Naive B cell (primary cell): ENCODE results near the gene AGXT2. TPM values are rescaled to one million over a fixed set of nuclear protein-coding genes. Genes with fewer than 3 reads are reported as not detected.
A peak's percentile ranks its signal among the peaks of the same experiment; 100 is the strongest.

Experiments used
- ATAC-seq, 2 donors: fragments of 150-1000 bp; cut with Tn5 transposase; 2 replicates each; pipeline ENCODE4 v1.10.0; 2021; ENCODE audit warnings: low read depth in 2 of 2, mild to moderate bottlenecking in 2 of 2, moderate library complexity in 2 of 2
- DNase-seq: peaks from one replicate; pipeline ENCODE4 v3.0.0; 2022
- H3K27ac Mint-ChIP-seq, 6 donors: one replicate each; pipeline ENCODE4 v1.8.0; 2020 to 2022; ENCODE audit warnings: mild to moderate bottlenecking in 6 of 6, mixed read lengths in 6 of 6, moderate library complexity in 5 of 6, inconsistent platforms in 2 of 6
- H3K27me3 Mint-ChIP-seq, 3 donors: one replicate each; pipeline ENCODE4 v1.8.0; 2021 to 2022; ENCODE audit warnings: mixed read lengths in 3 of 3, mild to moderate bottlenecking in 1 of 3
- H3K36me3 Mint-ChIP-seq, 2 donors: one replicate each; pipeline ENCODE4 v1.8.0; 2020 to 2022; ENCODE audit warnings: mixed read lengths in 2 of 2, inconsistent platforms in 1 of 2, mild to moderate bottlenecking in 1 of 2
- H3K4me1 Mint-ChIP-seq, 3 donors: one replicate each; pipeline ENCODE4 v1.8.0; 2020 to 2022; ENCODE audit warnings: mixed read lengths in 3 of 3, inconsistent platforms in 1 of 3, mild to moderate bottlenecking in 1 of 3, moderate library complexity in 1 of 3
- H3K4me3 Mint-ChIP-seq, 8 donors: one replicate each; pipeline ENCODE4 v1.8.0; 2020 to 2022; ENCODE audit warnings: mild to moderate bottlenecking in 8 of 8, mixed read lengths in 8 of 8, moderate library complexity in 8 of 8, inconsistent platforms in 2 of 8
- H3K9me3 Mint-ChIP-seq, 7 donors: one replicate each; pipeline ENCODE4 v1.8.0; 2020 to 2022; ENCODE audit warnings: mixed read lengths in 7 of 7, mild to moderate bottlenecking in 5 of 7, inconsistent platforms in 2 of 7, moderate library complexity in 1 of 7
- polyA plus RNA-seq, 6 donors: library from polyadenylated mRNA; unstranded; fragments of 300-500 nt; fragmentation: Illumina TruSeq; gene quantifications; one replicate each; pipeline ENCODE4 v1.2.3, GENCODE V29; 2021; ENCODE audit warnings: low read depth in 6 of 6

The AGXT2 gene
- polyA plus RNA-seq, 6 donors from 2014 or later, result not detected

- Mint-ChIP-seq H3K4me3 (no peak overlapping the region), H3K27me3 (peaks cover 0 to 19% (median 0%) of the 10 kb centered on the region in 3 donors), H3K4me1 (peaks cover 5 to 14% (median 6%) of the 10 kb centered on the region in 3 donors), H3K36me3 (peaks cover 0 to 6% of the 10 kb centered on the region in 2 donors), H3K27ac (no peak overlapping the region), H3K9me3 (peaks cover 0 to 7% (median 4%) of the 10 kb centered on the region in 7 donors)
- no peak for DNase-seq
- no peak for ATAC-seq
Observed at GRCh38 chr5:35069188-35069587, 21.4 kb upstream of the AGXT2 start.

GRCh38 chr5:35067985-35068384 is 20.2 kb upstream of the AGXT2 start:
- no peak overlapping the region for H3K27ac Mint-ChIP-seq
- H3K4me3 Mint-ChIP-seq, result no peak overlapping the region
- no peaks in the 10 kb centered on the region for H3K36me3 Mint-ChIP-seq
- DNase-seq (no peak), ATAC-seq (no peak)
- peaks cover 0 to 13% (median 0%) of the 10 kb centered on the region in 3 donors for H3K27me3 Mint-ChIP-seq
- no peaks in the 10 kb centered on the region for H3K9me3 Mint-ChIP-seq
- H3K4me1 Mint-ChIP-seq, result peaks cover 5 to 14% (median 6%) of the 10 kb centered on the region in 3 donors

- Mint-ChIP-seq H3K4me1 (peaks cover 5 to 14% (median 6%) of the 10 kb centered on the region in 3 donors), H3K9me3 (no peaks in the 10 kb centered on the region), H3K27ac (no peak overlapping the region), H3K4me3 (no peak overlapping the region), H3K27me3 (peaks cover 0 to 13% (median 0%) of the 10 kb centered on the region in 3 donors), H3K36me3 (no peaks in the 10 kb centered on the region)
- peak; percentile 25 to 53 for ATAC-seq
- DNase-seq, result no peak
Observed at GRCh38 chr5:35066260-35066795, 18.6 kb upstream of the AGXT2 start.

GRCh38 chr5:35063414-35063813 is 15.7 kb upstream of the AGXT2 start:
- H3K9me3 Mint-ChIP-seq, result no peaks in the 10 kb centered on the region
- no peaks in the 10 kb centered on the region for H3K36me3 Mint-ChIP-seq
- H3K27me3 Mint-ChIP-seq, result peaks cover 0 to 9% (median 9%) of the 10 kb centered on the region in 3 donors
- H3K4me3 Mint-ChIP-seq, result no peak overlapping the region
- ATAC-seq (no peak), DNase-seq (no peak)
- H3K4me1 Mint-ChIP-seq, result peaks cover 5 to 14% (median 6%) of the 10 kb centered on the region in 3 donors
- no peak overlapping the region for H3K27ac Mint-ChIP-seq

GRCh38 chr5:35061211-35061770 is 13.5 kb upstream of the AGXT2 start:
- Mint-ChIP-seq H3K4me3 (no peak overlapping the region), H3K27me3 (peaks cover 0 to 9% (median 4%) of the 10 kb centered on the region in 3 donors), H3K36me3 (no peaks in the 10 kb centered on the region), H3K9me3 (no peaks in the 10 kb centered on the region), H3K27ac (no peak overlapping the region), H3K4me1 (peaks cover 2 to 9% (median 4%) of the 10 kb centered on the region in 3 donors)
- ATAC-seq (no peak), DNase-seq (no peak)

- peaks cover 0 to under 1% (median 0%) of the 10 kb centered on the region in 3 donors for H3K4me1 Mint-ChIP-seq
- DNase-seq, result no peak
- no peak overlapping the region for H3K4me3 Mint-ChIP-seq
- no peaks in the 10 kb centered on the region for H3K36me3 Mint-ChIP-seq
- peaks cover 0 to 9% (median 1%) of the 10 kb centered on the region in 3 donors for H3K27me3 Mint-ChIP-seq
- ATAC-seq, result no peak
- H3K27ac Mint-ChIP-seq, result no peak overlapping the region
- no peaks in the 10 kb centered on the region for H3K9me3 Mint-ChIP-seq
Observed at GRCh38 chr5:35060236-35060635, 12.5 kb upstream of the AGXT2 start.

- Mint-ChIP-seq H3K4me1 (no peaks in the 10 kb centered on the region), H3K36me3 (no peaks in the 10 kb centered on the region), H3K27me3 (peaks cover 4 to 13% (median 8%) of the 10 kb centered on the region in 3 donors), H3K4me3 (no peak overlapping the region), H3K9me3 (no peaks in the 10 kb centered on the region), H3K27ac (no peak overlapping the region)
- no peak for ATAC-seq
- no peak for DNase-seq
Observed at GRCh38 chr5:35059251-35059650, 11.5 kb upstream of the AGXT2 start.

- H3K36me3 Mint-ChIP-seq, result no peaks in the 10 kb centered on the region
- H3K27ac Mint-ChIP-seq, result no peak overlapping the region
- no peak for ATAC-seq
Observed at GRCh38 chr5:35058374-35058788, 10.6 kb upstream of the AGXT2 start.

GRCh38 chr5:35056686-35057085 is 8.9 kb upstream of the AGXT2 start:
- Mint-ChIP-seq H3K27ac (no peak overlapping the region), H3K27me3 (peaks cover 10 to 16% (median 14%) of the 10 kb centered on the region in 3 donors), H3K9me3 (peaks cover 0 to under 1% (median 0%) of the 10 kb centered on the region in 7 donors), H3K4me3 (no peak overlapping the region), H3K4me1 (no peaks in the 10 kb centered on the region), H3K36me3 (no peaks in the 10 kb centered on the region)
- ATAC-seq (no peak), DNase-seq (no peak)

More at GRCh38 chr5:35058374-35058788, 10.6 kb upstream of the AGXT2 start:
- H3K27me3 Mint-ChIP-seq, result peaks cover 9 to 16% (median 13%) of the 10 kb centered on the region in 3 donors
- no peaks in the 10 kb centered on the region for H3K4me1 Mint-ChIP-seq
- no peaks in the 10 kb centered on the region for H3K9me3 Mint-ChIP-seq
- no peak overlapping the region for H3K4me3 Mint-ChIP-seq
- no peak for DNase-seq

GRCh38 chr5:35052838-35053237 is 5.1 kb upstream of the AGXT2 start:
- H3K27me3 Mint-ChIP-seq, result peaks cover 18 to 26% (median 21%) of the 10 kb centered on the region in 3 donors
- ATAC-seq (no peak), DNase-seq (no peak)
- no peaks in the 10 kb centered on the region for H3K36me3 Mint-ChIP-seq
- H3K9me3 Mint-ChIP-seq, result peaks cover 0 to 5% (median 0%) of the 10 kb centered on the region in 7 donors
- H3K4me1 Mint-ChIP-seq, result no peaks in the 10 kb centered on the region
- no peak overlapping the region for H3K27ac Mint-ChIP-seq
- H3K4me3 Mint-ChIP-seq, result no peak overlapping the region

- Mint-ChIP-seq H3K9me3 (peaks cover 0 to 5% (median 0%) of the 10 kb centered on the region in 7 donors), H3K36me3 (no peaks in the 10 kb centered on the region), H3K27ac (no peak overlapping the region), H3K4me1 (no peaks in the 10 kb centered on the region), H3K4me3 (no peak overlapping the region), H3K27me3 (peaks cover 24 to 29% (median 29%) of the 10 kb centered on the region in 3 donors)
- DNase-seq (no peak), ATAC-seq (no peak)
Observed at GRCh38 chr5:35050541-35051126, 2.9 kb upstream of the AGXT2 start.

- Mint-ChIP-seq H3K9me3 (peaks cover 0 to 5% (median 0%) of the 10 kb centered on the region in 7 donors), H3K27me3 (peaks cover 17 to 26% (median 22%) of the 10 kb centered on the region in 3 donors), H3K4me3 (no peak overlapping the region), H3K36me3 (no peaks in the 10 kb centered on the region), H3K4me1 (no peaks in the 10 kb centered on the region), H3K27ac (no peak overlapping the region)
- ATAC-seq (no peak), DNase-seq (no peak)
Observed at GRCh38 chr5:35048910-35049309, 1.2 kb upstream of the AGXT2 start.

GRCh38 chr5:35046774-35047173 is 975 bp downstream of the AGXT2 start:
- Mint-ChIP-seq H3K27me3 (peaks cover 13 to 35% (median 24%) of the 10 kb centered on the region in 3 donors), H3K27ac (no peak overlapping the region), H3K4me3 (no peak overlapping the region), H3K9me3 (peaks cover 0 to 5% (median 0%) of the 10 kb centered on the region in 7 donors), H3K36me3 (no peaks in the 10 kb centered on the region), H3K4me1 (no peaks in the 10 kb centered on the region)
- DNase-seq, result no peak
- ATAC-seq, result no peak

GRCh38 chr5:35045280-35045679 is 2.5 kb downstream of the AGXT2 start:
- no peaks in the 10 kb centered on the region for H3K36me3 Mint-ChIP-seq
- ATAC-seq (no peak), DNase-seq (no peak)
- no peaks in the 10 kb centered on the region for H3K4me1 Mint-ChIP-seq
- no peak overlapping the region for H3K4me3 Mint-ChIP-seq
- no peaks in the 10 kb centered on the region for H3K9me3 Mint-ChIP-seq
- no peak overlapping the region for H3K27ac Mint-ChIP-seq
- H3K27me3 Mint-ChIP-seq, result peaks cover 13 to 26% (median 20%) of the 10 kb centered on the region in 3 donors
